Stimulated activated CD8-positive, alpha-beta memory T cell treated with anti-CD3 and anti-CD28 coated beads, Interleukin-12 subunit alpha, Interleukin-12 subunit beta, amount 100 ng/mL, for 1 hour (primary cell): ENCODE measurements around the gene BTF3L4.
A peak's percentile ranks its signal among the peaks of the same experiment; 100 is the strongest.
"Not testable (repeated sequence)": the region's sequence is repeated elsewhere in the genome, so short reads cannot be mapped to it uniquely, and the experiment has no call there.

Experiments used
- DNase-seq: peaks from one replicate; pipeline ENCODE4 v3.0.0-alpha.2; 2020; ENCODE audit warnings: low read depth

The BTF3L4 gene

DNA sequence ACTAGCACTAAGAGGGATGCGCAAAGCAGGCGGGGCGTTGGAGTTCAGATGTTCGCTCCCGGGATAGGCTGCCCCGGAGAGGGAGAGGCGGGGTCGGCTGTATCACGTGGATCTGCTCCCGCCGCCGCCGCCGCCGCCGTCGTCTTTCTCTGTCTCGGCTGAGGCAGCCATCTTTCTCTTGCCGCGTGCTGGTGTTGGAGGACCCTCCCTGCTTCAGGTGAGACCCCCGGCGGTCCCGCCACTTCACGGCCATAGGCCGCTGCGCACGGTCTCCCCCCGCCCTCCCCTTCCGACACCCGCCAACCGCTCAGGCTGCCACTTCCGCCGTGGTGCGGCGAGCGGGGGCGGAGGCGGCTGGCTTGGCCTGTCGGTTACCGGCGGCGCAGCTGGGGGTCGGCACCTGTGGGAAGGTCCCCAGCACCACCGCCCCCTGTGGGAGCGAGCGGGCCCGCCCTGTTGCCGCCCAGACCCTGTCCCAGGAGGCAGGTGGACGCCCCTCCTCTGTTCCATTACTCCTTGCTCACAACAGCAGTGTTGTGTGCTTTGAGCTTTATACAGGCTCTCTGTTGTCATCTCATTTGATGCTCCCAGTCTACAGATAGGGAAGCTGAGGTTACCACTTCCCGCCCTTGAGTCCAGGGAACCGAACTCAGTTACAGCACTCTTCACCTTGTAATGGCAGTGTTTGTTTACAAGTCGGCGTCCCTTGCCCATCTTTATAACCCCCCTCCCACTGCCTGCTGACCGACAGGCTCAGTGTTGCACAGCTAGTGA is at the start of gene BTF3L4:
Gene BTF3L4 (plus strand): TSS at position 133 of the 774 bp plus-strand sequence. CDS start 3,553 bp downstream, outside the sequence.
- peak; percentile 84 for DNase-seq

GRCh38 chr1:52007215-52008002 is 48.7 kb upstream of the BTF3L4 start:
- no peak for DNase-seq

DNA sequence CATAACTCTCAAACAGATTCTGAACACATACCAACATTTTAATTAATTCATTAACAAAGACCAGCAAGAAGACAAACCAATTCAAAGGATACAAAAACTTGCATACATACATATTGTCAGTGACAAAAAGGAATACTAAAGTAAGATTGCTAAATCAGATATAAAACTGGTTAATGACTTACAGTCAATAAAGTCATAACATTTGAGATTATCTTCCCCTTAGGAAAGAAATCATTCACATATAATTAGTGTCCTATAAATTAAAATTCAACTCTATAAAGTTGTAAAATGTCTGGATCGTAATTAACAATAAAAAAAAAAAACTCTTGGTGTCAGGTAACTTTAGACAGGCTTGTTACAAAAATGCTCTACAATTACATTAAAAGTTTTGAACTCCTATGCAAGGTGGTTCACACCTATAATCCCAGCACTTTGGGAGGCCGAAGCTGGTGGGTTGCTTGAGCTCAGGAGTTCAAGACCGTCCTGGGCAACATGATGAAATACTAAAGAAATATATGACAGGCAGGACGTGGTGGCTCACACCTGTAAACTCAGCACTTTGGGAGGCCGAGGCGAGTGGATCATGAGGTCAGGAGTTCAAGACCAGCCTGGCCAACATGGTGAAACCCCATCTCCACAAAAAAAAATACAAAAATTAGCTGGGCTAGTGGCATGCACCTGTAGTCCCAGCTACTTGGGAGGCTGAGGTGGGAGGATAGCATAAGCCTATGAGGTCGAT is 47.9 kb upstream of the BTF3L4 start:
- DNase-seq = no peak

DNA sequence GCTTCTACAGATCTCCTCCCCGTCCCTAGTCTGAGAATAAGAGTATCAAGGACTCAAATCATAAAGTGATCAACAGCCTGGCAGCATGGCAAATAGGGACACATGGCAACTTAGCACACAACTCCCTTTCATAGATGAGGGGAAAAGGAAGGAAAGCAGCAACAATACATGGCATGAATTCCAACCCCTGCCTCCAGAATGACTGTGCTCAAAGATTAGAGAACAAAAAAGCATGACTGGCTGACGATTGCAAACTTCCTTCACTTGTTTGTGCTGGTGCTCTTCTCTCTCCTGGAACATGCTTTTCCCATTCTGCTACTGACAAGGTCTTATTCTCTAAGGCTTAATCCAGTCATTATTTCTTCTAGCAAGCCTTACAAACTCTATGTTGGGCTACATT is 34.0 kb upstream of the BTF3L4 start:
- DNase-seq = no peak

GRCh38 chr1:52026278-52026677 is 29.8 kb upstream of the BTF3L4 start:
- DNase-seq = no peak

GRCh38 chr1:52028328-52028727 is 27.8 kb upstream of the BTF3L4 start:
- no peak for DNase-seq

GRCh38 chr1:52028839-52029238 is 27.3 kb upstream of the BTF3L4 start:
- DNase-seq = not testable (repeated sequence)

DNA sequence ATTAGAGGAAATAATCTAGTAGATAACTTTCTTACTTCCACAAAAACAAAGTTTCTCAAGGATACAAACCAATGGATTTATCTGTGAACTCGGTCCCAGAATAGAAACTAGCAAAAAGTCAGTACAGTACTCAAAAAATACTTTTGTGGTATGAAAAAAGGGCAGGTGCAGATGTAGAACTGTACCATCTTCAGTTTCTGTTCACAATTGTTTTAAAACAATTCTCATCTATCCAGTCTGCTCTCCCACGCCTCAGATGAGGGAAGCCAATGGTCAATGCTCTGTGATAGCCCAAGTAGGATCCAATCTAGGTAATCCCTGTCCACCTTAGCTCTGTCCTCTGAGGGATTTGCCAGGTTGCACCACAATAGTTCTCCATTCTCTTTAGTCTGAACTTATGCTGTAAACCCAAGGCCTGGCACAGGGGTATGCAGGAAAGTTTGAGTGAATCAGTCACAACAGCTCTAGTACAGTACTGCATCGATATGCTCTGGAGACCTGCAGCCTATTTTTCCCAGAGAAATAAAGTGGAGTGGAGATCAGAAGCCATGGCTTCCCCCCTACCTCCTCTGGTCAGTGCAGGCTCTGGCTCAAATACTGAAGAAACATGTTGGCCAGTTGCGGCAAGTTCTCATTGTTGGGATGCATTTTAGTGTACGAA is 23.8 kb upstream of the BTF3L4 start:
- no peak for DNase-seq

- DNase-seq = no peak
Observed at GRCh38 chr1:52032785-52033131, 23.3 kb upstream of the BTF3L4 start.

- peak; percentile 80 for DNase-seq
Observed at GRCh38 chr1:52033190-52034049, 22.7 kb upstream of the BTF3L4 start, which contains the start of gene KTI12. KTI12 (minus strand) TSS chr1:52033810; CDS start chr1:52033761, 49 bp downstream.

DNA sequence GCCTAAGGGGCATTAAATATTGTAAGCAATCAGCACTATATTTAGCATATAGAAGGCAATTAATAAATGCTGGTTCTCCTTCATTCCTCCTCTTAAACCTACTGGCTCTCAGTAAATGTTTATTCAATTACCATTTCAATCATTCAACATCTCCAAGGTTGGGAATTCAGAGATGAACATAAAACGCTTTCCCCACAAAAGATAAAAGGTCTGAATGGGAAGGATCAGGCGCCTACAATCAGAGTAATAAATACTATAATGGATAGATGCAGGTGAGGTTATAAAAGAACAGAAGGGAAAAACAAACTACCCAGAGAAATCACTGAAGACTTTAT is 22.1 kb upstream of the BTF3L4 start:
- DNase-seq = no peak

- DNase-seq = no peak
Observed at GRCh38 chr1:52037402-52037814, 18.7 kb upstream of the BTF3L4 start.

GRCh38 chr1:52037909-52038308 is 18.2 kb upstream of the BTF3L4 start:
- no peak for DNase-seq

GRCh38 chr1:52041551-52042185 is 14.4 kb upstream of the BTF3L4 start:
- no peak for DNase-seq

- DNase-seq = no peak
Observed at GRCh38 chr1:52045236-52045635, 10.9 kb upstream of the BTF3L4 start.

DNA sequence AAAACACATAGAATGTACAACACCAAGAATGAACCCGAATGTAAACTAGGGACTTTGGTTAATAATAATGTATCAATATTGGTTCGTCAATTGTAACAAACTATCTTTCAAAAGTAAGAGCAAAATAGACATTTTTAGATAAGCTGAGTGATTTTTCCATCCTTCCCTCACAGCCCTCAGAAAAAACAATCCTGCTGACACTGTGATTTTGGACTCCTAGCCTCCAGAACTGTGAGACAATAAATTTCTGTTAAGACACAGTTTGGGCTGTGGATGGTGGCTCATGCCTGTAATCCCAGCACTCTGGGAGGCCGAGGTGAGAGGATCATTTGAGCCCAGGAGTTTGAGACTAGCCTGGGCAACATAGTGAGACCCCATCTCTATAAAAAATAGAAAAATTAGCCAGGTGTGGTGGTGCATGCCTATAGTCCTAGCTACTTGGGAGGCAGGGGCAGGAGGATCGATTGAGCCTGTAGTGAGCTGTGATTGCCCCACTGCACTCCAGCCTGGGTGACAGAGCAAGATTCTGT is 10.4 kb upstream of the BTF3L4 start:
- not testable (repeated sequence) for DNase-seq

GRCh38 chr1:52049337-52049736 is 6.8 kb upstream of the BTF3L4 start:
- not testable (repeated sequence) for DNase-seq

DNA sequence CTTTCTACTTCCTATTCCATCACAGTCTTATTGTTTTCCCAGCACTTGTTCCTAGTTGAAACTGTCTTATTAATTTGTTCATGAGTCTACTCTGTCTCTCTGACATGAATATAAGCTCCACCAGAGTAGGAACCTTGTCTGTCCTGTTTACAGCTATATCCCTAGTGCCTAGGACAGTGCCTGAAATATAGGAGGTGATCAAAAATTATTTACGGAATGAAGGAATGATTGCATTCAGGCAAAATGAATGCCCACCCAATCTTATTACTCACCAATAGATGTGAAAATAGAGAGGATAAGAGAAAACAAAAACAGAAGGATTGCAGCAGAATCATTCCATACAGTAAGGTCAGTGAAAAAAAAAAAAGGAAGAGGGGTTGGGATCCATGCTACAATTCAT is 2.2 kb upstream of the BTF3L4 start:
- no peak for DNase-seq

- no peak for DNase-seq
Observed at GRCh38 chr1:52054496-52055065, 1.5 kb upstream of the BTF3L4 start.
